ENCODE data around the gene PRPF40B.
"Not testable (repeated sequence)": the region's sequence is repeated elsewhere in the genome, so short reads cannot be mapped to it uniquely, and the experiment has no call there.

PRPF40B gene

DNA sequence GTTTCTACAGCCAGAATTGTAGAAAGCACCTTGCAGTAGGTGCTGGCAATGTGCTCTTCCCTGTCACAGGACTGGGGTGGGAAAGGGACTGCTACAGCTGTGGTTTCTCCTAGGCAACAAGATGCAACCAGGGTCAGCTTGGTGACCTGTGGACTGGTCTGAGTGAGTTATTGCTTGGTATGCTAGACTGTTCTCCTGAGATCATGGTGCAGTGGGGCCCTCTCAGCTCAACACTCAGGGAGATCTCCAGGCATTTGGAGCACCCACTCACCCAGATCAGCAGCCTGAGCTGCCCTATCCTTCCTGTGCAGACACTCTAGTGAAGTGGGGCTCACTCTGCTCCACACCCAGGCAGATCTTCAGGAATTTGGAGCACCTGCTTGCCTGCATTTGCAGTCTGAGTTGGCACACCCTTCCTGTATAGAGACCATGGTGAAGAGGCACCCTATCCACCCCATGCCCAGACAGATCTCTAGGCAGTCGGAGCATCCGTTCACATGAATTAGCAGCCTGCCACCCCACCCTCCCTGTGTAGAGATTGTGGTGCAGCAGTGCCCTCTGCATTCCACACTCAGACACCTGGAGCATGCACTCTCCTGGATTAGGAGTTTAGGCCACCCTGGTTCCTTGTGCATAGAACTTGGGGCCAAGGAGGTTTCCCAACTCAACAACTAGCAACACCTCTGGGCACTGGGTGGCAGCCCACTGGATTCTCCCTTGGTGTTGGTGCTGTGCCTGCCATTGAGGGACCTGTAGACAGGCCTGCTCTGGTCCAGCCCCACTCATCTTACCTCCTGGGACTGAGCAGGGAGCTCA lies 14.1 kb upstream of the PRPF40B start:
- no peak for DNase-seq (ENCODE audit: low spot score)

DNA sequence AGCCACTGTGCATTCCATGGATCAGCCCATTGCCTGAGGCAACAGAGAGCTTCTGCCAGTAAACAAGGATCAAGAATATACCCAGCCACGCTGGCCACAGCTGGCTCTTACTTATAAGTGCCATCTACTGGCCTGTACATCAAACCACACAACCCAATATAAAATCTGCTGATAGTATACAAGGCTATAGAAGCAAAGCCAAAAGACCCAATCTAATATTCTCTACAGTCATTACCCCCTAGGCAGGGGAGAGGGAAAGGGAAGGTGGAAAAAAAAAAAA lies 13.5 kb upstream of the PRPF40B start:
- no peak for DNase-seq (ENCODE audit: low spot score)

DNA sequence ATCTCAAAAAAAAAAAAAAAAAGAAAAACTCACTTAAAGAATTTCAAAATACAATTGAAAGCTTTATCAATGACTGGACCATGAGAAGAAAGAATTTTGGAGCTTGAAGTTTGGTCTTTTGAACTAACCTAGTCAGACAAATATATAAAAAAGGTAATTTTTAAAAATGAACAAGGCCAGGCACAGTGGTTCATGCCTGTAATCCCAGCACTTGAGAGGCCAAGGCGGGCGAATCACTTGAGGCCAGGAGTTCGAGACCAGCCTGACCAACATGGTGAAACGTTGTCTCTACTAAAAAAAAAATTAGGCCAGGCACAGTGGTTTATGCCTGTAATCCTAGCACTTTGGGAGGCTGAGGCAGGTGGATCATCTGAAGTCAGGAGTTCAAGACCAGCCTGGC lies 12.6 kb upstream of the PRPF40B start:
- DNase-seq (ENCODE audit: low spot score): not testable (repeated sequence)

DNA sequence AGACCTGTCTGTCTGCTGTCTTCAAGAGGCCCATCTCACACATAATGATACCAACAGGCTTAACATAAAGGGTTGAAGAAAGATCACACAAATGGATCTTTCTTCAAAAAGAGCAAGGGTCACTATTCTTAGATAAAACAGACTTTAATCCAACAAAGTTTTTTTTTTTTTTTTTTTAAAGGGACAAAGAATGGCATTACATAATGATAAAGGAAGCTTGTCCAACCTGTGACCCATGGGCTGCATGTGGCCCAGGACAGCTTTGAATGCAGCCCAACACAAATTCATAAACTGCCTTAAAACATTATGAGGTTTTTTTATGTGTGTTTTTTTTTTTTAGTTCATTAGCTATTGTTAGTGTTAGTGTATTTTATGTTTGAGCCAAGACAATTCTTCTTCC lies 11.2 kb upstream of the PRPF40B start:
- no peak for DNase-seq (ENCODE audit: low spot score)

DNA sequence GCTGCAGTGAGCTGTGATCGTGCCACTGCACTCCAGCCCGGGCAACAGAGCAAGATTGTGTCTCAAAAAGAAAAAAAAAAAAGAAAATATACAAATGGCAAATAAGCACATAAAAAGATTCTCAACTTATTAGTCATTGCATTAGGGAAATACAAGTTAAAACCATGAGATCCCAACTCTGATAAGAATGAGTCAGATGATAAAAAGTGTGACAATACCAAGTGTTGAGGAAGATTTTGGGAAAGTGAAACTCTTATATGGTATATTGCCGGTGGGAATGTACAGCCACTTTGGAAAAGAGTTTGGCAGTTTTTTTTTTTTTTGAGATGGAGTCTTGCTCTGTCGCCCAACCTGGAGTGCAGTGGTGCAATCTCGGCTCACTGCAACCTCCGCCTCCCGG lies 7.6 kb upstream of the PRPF40B start:
- DNase-seq (ENCODE audit: low spot score): no peak

DNA sequence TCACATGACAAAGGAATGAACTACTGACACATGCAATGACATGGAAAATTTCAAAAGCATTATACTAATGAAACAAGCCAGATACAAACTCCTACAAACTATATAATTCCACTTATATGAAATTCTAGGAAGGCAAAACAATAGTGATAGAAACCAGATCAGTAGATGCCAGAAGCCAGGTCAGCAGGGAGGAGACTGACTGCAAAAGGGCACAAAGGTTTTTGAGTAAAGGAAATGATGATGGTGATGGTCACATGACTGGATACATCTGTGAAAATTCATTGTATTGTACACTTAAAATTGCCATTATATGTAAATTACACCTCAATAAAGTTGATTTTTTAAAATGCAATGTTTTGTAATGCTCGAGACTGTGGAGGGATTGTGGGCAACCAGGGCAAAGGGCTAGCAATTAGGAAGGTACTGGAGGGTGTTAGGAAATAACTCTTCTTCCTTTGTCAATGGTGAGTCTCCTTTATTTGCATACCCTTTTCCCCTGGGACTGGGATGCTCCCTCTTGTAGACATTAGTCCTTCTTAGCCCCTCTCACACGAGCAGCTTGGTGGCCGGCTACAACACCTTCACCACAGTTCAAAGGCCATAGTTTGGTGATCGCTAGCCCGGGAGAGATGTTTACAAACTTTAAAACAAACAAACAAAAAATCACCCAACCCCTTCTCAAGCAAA lies 6.7 kb upstream of the PRPF40B start:
- no peak for DNase-seq (ENCODE audit: low spot score)

DNA sequence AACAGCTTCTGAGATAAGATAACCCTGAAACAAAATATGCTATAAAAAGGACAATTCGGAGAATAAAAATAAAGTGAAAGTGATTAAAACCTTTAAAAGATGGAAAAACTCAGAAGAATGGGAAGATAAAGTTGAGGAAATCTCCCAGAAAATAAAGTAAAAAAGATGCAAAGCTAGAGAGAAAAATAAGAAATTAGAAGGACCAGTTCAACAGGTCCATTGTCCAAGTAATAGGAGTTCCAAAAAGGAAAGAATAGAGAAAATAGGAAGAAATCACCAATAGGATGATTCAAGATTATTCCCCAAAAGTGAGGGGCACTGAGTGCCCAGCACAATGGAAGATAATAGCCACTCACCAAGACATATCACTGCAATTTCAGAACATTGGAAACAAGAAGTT lies 4.8 kb upstream of the PRPF40B start:
- no peak for DNase-seq (ENCODE audit: low spot score)

DNA sequence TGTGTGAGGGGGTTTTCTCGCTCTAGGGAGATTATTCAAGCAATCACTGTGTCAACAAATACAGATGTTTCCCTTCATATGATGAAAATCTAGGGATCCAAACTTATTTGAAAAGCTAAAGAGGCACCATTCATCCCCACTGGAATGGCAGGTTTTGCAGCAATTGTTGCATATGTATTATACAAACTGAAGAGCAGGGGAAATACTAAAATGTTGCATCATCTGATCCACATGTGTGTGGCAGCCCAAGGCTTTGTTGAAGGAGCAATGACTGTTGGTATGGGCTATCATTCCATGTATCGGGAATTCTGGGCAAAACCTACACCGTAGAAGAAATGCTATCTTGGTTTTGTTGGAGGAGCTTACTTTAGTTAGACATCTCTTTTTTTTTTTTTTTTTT lies 4.1 kb upstream of the PRPF40B start:
- DNase-seq (ENCODE audit: low spot score): no peak

DNA sequence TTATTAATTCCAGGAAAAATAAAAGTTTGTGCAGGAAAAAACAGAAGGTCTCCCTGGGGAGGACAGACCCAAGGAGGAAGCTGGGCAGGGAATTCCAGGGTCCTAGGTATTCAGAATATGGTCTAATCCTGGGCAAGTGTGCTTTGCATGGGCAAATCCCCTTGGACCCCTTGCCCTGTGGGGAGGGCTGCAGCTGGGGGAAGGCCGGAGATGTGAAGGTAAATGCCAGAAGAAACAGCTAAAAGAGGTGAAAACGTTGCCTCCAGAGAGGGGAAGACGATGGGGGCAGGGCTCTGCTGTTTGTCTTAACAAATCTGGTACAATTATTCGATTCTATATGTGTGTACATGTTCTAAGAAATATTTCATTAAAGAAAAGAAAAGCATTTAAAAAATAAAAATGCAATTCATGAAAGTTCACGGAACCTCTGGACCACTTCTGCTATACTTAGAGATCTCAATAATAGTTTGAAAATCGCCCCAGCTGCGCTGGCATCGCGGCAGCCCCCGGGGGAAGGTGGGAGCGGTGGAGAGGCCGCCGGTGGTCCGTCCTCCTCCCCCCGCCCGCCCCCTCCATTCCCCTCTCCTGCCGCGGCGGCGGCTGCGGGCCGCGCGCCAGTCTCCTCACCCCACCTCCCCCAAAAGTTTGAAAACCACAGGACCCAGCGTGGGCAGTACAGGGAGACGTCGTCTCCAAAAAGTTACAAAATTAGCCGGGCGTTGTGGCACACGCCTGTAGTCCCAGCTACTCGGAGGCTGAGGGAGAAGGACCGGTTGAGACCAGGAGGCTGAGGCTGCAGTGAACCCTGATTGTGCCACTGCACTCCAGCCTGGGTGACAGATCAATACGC lies 1.5 kb upstream of the PRPF40B start:
- DNase-seq (ENCODE audit: low spot score): no peak

DNA sequence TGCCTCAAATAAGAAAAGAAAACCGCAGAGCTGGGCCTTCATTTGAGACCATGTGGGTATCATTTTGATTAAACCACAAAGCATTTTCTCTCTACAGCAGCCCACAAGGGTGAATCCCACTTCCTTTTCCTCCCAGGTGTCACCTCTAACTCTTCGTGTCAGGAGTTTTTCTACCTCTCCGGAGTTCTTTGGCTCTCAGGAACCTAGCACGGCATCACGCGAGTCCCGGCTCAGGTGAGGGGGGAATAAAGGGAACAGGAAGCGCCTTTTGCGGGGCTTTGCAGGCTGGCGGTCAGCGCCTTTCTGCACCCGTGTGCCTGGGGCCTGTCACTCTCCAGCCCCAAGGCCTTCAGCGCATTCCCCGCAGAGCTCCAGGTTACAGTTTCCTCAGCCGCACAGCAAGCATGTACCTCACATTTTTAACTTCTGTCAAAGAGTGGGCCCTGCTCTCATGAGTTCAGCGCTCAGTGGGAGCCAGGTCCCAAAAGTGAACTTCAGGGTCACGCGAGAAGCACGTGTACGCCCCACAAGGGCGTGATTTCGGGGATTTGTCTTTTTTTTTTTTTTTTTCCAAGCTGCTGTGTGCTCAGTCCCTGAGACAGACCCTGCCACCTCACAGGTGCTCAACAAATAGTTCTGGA lies 740 bp upstream of the PRPF40B start:
- peak; percentile 55 for DNase-seq (ENCODE audit: low spot score)

DNA sequence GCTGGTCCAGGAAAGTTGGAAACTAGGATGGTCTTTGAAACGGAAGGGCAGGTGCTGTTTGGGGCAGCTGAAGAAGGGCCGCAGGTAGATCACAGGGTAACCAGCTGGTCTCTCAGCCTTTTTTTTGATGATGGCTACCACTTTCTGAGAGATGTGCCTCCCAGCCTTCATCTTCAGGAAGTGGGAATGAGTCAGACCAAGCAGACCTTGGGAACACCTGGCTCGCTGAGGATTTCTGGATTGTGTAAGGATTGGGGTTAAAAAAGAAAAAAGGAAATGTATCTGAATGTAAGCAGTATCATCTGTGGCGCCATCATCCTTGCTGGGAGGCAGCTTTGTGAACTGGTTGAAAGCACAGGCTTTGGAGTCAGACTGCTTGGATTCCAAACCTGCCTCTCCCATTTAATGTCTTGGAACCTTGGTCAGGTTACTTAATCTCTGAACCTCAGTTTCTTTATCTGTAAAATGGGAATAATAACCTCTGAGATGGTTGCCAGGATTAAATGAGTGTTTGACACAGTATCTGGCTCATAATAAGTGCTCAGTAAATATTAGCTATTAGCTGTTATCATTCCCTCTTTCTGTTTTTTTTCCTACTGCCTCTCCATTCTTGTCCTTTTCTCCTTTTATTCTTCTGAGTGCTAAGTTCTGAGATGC lies 1.7 kb downstream of the PRPF40B start:
- DNase-seq (ENCODE audit: low spot score): no peak

DNA sequence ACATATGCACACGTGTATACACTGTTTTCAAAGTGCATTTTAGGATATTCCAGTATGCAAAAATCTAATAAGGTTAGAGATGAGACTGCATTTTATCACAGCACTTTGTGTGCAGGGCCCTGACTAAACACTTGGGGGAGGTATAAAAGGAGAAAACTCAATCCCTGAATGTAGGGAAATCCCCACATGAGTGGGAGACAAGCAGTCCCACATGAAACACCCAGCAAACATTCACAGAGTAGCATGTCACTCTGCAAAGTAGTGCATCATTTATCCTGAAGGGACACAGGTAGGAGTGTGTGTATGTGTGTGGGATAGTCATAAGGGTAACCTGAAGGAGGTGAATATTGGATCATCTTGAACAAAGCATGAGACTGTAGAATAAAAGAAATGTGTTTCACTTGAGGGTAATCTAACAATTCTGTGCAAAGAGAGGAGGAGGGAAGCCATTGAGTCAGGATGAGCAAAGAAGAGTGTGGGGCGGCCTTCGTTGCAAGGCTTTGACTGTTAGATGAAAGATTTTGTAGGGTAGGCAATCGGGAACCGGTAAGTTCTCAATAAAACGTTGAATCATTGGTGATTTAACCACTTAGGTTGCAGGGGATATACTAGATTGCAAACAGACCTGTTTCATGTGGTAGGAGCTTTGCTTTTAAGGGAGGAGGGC lies 2.9 kb downstream of the PRPF40B start:
- no peak for DNase-seq (ENCODE audit: low spot score)

DNA sequence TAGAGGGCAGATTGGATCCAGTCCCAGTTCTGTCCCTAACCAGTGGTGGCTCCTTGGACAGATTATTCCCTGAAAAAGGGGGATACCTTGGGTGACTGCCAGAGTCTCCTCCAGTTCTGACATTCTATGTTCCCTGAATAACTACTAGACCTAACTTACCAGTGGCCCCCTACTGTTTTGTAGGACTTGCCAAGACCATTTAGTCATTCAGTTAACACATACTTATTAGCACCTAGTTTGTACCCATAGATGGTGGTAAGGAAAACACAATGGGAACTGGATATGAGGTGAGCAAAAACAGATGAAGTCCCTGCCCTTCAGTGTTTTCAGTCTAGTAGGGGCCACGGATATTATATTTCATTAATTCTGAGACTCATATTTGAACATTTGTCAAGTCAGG lies 3.5 kb downstream of the PRPF40B start:
- DNase-seq (ENCODE audit: low spot score): no peak

DNA sequence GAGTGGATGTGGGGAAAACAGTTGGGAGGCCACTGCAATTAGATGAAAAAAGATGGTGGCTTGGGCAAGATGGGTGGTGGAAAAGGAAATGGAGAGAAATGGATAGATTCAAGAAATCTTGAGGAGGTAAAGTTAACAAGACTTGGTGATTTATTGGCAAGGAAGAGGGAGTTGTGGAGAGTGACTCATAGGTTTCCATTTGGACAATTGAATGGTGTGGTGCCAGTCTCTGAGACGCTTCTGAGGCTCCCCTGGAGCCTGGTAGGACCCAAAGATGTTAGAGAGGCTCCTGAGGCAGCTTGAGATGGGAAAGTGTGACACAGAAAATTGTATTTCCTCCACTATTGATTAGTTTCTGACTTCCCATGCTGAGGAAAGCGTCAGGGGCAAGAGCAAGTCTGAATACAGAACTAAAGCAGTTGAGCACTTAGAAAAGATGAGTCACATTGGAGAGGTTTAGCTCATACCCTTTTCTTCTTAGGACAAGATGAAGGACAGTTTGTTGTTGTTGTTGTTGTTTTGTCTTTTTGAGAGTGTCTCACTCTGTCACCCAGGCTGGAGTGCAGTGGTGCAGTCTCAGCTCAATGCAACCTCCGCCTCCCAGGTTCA lies 4.5 kb downstream of the PRPF40B start:
- peak; percentile 66 for DNase-seq (ENCODE audit: low spot score)

DNA sequence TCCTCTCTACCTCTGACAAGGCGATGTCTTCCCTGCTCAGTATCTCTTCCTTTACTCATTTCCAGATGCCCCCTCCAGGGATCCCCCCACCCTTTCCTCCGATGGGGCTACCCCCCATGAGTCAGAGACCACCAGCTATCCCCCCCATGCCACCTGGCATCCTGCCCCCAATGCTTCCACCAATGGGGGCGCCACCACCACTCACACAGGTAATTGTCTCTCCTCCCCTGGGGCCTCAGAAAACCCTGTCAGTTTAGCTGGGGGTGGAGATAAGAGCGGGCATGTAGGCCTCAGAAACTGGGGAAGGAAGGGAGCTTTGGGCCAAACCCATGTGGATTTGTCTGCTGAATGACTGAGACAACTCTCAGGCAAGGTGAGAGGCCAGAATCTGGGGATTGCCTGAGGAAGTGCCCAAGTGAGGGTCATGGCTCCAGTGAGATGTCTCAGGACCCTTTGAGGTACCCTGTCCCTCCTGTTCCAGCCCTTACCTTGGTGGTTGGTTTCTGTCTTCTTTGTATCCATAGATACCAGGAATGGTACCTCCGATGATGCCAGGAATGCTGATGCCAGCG lies 8.1 kb downstream of the PRPF40B start:
- no peak for DNase-seq (ENCODE audit: low spot score)

DNA sequence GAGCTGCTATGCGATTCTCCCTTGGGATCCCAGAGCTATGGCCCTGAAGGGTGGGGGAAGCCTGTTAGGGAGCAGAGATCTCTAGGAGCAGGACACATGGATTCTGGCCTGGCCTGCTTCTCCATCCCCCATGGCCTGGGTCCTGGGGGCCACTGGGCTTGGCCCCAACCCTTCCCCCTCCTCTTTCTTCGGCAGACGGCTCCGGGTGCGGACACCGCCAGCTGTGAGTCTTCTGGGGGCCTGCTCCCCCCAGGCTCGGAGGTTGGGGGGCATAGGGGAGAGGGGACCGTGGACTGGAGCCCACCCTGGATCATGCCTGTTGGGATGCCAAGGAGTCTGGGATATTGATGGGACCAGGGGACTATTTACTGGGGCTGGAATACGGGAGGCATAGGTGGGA lies 9.0 kb downstream of the PRPF40B start:
- no peak for DNase-seq (ENCODE audit: low spot score)

DNA sequence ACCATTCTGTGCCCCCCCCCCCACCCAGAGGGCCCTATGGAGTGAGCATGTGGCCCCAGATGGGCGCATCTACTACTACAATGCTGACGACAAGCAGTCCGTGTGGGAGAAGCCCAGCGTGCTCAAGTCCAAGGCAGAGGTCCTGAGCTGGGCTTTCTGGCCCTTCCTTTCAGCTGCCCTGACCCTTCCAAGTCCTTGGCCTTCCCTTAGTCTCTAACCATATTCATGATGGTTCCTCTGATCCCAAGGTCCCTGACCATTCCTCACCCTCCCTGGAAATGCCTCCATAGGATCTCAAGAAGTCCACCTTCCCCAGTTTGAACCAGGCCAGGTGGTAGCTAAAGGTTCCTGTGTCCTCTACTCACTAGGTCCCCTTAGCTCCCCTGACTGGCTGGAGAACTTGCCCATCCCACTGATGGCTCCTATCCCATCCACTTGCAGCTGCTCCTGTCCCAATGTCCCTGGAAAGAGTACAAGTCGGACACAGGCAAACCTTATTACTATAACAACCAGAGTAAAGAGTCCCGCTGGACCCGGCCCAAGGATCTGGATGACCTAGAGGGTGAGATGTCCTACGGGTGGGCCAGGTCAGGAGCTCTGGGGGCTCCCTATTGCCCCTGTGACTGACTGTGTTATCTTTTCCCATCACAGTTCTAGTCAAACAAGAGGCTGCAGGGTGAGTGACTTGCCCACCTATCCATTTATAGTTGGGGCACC lies 9.8 kb downstream of the PRPF40B start:
- no peak for DNase-seq (ENCODE audit: low spot score)

DNA sequence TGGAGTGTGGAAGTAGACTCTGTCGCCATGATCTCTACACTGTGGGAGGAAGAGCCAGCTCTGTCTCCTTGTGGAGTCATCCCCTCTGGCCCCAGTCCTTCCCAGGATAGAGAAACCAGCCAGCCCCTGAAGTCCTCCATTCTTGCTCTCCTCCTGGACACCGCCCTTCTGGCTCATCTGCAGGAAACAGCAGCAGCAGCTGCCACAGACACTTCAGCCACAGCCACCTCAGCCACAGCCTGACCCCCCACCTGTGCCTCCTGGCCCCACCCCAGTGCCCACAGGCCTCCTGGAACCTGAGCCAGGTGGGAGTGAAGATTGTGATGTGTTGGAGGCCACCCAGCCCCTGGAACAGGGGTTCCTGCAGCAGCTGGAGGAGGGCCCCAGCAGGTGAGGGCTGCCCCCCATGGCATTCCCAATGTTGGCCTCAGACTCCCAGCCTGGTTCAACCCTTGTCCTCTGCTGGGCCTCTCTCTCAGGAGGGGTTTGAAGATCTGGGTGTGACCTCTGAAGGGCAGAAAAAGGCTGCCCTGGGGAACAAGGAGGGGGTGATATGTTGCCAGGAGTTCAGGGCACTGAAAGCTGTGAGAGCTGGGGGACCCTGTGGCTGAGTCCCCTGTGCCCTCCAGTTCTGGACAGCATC lies 10.5 kb downstream of the PRPF40B start:
- no peak for DNase-seq (ENCODE audit: low spot score)

DNA sequence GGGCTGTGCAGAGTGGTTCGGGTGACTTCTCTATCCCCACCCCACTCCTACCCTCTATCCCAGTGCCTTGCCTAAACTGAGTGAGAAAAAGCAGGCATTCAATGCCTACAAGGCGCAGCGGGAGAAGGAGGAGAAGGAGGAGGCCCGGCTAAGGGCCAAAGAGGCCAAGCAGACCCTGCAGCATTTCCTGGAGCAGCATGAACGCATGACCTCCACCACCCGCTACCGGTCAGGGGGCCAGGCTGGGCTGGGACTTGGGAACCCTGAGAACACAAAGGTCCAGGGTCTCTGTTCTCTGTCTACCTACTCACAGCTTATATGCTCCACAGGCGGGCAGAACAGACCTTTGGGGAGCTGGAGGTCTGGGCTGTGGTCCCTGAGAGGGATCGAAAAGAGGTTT lies 11.7 kb downstream of the PRPF40B start:
- no peak for DNase-seq (ENCODE audit: low spot score)

DNA sequence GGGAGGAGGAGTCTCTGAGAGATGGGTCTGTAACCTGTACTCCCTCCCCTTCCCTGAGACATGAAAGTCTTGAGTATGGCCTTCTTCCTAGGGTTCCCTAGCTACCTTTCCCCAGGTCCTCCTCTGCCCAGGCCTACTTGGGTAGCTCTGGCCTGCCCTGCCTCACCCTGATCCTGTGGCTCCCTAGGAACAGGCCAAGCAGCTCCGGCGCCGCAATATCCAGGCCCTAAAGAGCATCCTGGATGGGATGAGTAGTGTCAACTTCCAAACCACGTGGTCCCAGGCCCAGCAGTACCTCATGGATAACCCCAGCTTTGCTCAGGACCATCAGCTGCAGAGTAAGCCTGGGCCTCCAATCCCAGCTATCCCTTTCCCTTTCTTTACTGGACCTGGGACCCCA lies 12.3 kb downstream of the PRPF40B start:
- no peak for DNase-seq (ENCODE audit: low spot score)

Measured in AG08395 (cell line).